ENCODE data around the gene LDAF1.
A peak's percentile ranks its signal among the peaks of the same experiment; 100 is the strongest.
"Not testable (repeated sequence)": the region's sequence is repeated elsewhere in the genome, so short reads cannot be mapped to it uniquely, and the experiment has no call there.

LDAF1 gene

DNA sequence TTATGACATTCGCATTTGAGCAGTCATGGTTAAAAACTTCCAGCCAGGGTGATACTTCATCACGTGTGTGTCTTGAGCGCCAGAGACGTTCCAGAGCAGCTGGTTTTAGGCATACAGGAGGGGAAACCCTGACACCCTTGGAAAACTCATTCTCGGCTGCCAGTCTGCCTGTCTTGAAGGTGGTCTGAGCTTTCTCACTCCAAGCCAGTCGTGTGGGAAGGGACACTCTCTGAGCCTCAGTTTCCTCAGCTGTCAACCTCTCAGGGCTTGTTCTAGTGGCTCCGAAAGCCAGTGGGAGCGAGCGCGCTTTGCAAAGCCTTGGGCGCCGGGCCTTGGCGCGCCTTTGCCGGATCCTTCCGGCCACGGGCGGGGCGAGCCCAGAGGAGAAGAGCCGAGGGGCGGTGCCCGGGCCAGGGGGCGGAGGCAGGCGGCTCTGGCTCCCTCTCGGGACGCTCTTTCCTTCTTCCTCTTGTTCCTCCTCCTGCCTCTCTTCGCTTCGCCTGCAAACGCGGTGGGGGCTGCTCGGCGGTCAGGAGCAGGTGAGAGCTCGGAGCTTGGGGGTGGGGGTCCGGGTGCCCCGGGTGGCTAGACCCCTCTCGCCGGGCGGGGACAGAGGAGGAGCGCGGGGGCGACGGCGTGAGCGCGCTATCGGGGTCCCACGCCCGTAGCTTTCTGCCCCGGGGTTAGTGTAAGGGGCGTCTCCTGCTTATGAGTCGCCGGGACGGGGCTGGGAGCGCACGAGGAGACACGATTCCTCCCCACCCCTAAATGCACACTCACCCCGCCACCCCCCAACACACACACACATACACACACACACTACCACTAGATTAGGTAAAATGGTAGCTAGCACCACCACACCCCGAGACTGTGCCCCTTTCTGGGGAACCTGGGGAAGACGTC lies at the start of gene LDAF1:
TSS of gene LDAF1 (plus strand) at position 467 of the 903 bp plus-strand sequence. CDS start 2,509 bp downstream, outside the sequence.
- TF ChIP-seq JUND (IDR thresholded peaks at IDR 0.05; ENCODE audit: low read depth) = no peak
- in situ Hi-C loops (cut with HindIII; ENCODE audit: low pct_unique_long_range_greater_than_20kb, low sequenced_read_pairs) = no loop called here
- peak; percentile 75 to 89 for DNase-seq (ENCODE audit: low read depth in 1 of 2, low spot score in 1 of 2)

DNA sequence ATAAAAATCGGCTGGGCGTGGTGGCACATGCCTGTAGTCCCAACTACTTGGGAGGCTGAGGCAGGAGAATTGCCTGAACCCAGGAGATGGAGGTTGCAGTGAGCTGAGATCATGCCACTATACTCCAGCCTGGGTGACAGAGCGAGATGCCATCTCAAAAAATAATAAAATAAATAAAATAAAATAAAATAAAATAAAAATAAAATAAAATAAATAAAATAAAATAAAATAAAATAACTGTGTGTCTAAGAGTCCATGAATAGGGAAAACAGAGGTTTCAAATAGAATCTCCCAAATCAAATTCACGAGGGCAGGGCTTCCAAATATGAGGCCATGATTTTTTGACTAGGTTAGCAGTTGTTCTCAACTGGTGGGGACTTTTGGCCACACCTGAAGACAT lies 42.9 kb upstream of the LDAF1 start:
- in situ Hi-C loops (cut with HindIII; ENCODE audit: low pct_unique_long_range_greater_than_20kb, low sequenced_read_pairs); DNase-seq (ENCODE audit: low read depth in 1 of 2, low spot score in 1 of 2): not testable (repeated sequence)

DNA sequence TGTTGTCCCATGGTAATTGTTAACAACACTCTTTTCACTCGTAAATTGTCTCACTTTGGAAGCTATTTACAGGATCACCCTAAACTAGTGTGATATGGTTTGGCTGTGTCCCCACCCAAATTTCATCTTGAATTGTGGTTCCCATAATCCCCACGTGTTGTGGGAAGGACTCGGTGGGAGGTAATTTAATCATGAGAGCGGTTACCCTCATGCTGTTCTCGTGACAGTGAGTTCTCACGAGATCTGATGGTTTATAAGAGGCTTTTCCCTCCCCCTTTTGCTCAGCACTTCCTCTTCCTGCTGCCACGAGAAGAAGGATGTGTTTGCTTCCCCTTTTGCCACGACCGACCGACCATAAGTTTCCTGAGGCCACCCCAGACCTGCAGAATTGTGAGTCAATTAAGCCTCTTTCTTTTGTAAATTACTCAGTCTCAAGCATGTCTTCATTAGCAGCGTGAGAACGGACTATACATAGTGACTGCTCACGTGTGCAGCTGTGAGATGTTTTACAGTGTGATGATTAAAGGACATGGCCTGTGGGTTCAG lies 42.3 kb upstream of the LDAF1 start:
- DNase-seq (ENCODE audit: low read depth in 1 of 2, low spot score in 1 of 2) = no peak
- in situ Hi-C loops (cut with HindIII; ENCODE audit: low pct_unique_long_range_greater_than_20kb, low sequenced_read_pairs) = no loop called here
- no peak for TF ChIP-seq JUND (IDR thresholded peaks at IDR 0.05; ENCODE audit: low read depth)

DNA sequence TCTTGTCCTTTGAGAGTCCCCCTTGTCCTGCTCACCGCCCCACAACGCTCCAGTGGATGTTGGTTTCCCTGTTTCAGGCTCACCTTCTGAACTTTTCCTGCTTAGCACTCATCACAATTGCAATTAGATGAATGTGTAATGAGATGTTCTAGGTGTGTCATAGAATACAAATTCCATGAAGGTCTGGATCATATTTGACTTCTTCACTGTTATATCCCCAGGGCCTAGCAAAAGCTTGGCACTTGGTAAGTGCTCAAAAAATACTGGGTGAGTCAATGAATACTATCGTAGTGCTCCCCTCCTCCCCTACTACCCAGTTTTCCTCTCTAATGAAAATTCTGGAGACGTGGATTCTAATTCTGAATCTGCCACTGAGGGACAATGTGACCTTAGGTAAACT lies 40.9 kb upstream of the LDAF1 start:
- TF ChIP-seq JUND (IDR thresholded peaks at IDR 0.05; ENCODE audit: low read depth) = no peak
- DNase-seq (ENCODE audit: low read depth in 1 of 2, low spot score in 1 of 2) = no peak
- in situ Hi-C loops (cut with HindIII; ENCODE audit: low pct_unique_long_range_greater_than_20kb, low sequenced_read_pairs) = no loop called here

DNA sequence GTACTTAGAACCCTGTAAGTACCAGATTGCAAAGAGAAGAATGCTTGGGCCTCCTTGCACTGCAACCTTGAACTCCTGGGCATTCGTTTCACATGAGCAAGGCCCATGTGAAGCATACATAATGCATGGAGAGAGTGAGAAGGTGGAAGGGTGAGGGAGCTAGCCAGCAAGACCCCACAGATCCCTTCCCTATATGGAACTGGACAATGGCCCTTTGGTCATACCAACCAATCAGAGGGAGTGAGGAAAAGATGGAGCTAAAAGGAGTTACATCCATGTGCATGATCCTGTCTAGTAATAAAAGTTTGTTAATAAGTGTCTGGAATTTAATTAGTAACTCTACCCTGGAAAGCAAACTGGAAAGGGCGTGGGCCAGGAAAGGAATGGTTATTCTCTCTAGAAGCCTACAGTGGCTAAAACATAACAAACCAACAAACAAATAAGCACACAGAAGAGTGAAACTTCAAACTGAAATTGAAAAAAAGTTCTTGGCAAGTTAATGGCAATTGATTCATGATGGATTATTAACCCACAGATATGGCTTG lies 37.4 kb upstream of the LDAF1 start:
- DNase-seq (ENCODE audit: low read depth in 1 of 2, low spot score in 1 of 2) = no peak
- in situ Hi-C loops (cut with HindIII; ENCODE audit: low pct_unique_long_range_greater_than_20kb, low sequenced_read_pairs) = no loop called here
- TF ChIP-seq JUND (IDR thresholded peaks at IDR 0.05; ENCODE audit: low read depth) = no peak

DNA sequence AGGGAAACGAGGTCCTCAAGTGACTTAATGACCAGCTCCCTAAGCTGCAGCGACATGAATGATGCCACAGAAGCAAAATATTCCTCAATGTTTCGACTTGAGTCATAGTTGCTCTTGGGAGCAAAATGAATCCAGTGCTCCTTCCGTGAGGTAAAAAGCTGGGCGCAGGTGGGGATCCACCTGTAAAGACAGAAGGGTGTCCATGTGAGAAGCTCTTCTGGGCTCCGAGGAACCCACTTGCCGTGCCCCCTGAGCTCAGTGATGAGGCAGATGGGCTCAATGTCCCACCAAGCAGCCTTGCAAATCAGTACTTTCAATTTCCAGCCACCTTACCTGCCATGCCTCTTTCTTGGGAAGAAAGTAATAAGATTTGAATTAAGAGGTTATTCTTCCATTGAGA lies 33.3 kb upstream of the LDAF1 start:
- TF ChIP-seq JUND (IDR thresholded peaks at IDR 0.05; ENCODE audit: low read depth) = no peak
- no peak for DNase-seq (ENCODE audit: low read depth in 1 of 2, low spot score in 1 of 2)
- in situ Hi-C loops (cut with HindIII; ENCODE audit: low pct_unique_long_range_greater_than_20kb, low sequenced_read_pairs) = no loop called here

DNA sequence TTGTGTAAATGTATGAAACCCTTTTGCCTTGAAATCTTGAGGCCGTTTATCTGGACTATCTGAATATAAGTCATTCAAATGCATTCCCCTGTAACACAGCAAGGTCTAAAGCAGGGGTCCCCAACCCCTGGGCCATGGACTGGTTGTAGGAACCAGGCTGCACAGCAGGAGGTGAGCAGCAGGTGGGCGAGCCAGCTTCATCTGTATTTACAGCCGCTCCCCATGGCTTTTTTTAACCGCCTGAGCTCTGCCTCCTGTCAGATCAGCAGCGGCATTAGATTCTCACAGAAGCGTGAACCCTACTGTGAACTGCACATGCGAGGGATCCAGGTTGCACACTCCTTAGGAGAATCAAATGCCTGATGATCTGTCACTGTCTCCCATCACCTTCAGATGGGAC lies 32.0 kb upstream of the LDAF1 start:
- in situ Hi-C loops (cut with HindIII; ENCODE audit: low pct_unique_long_range_greater_than_20kb, low sequenced_read_pairs) = no loop called here
- no peak for TF ChIP-seq JUND (IDR thresholded peaks at IDR 0.05; ENCODE audit: low read depth)
- DNase-seq (ENCODE audit: low read depth in 1 of 2, low spot score in 1 of 2) = no peak

DNA sequence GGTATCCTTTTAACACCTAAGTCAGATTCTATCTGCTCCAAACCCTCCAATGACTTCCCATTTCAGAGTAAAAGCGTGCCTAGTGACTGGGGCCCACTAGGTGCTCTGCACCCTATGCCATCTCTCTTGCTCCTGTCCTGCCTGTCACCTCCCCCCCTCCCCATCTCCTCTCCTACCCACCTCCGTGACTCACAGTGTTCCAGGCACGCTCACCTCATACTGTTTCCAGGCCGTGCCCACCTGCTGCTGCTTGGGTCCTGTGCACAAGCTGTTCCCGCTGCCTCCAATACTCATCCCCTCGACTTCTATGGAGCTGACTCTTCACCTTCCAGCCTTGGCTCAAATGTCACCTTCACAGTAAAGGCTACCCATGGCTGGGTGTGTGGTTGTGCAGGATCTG lies 29.5 kb upstream of the LDAF1 start:
- in situ Hi-C loops (cut with HindIII; ENCODE audit: low pct_unique_long_range_greater_than_20kb, low sequenced_read_pairs) = no loop called here
- TF ChIP-seq JUND (IDR thresholded peaks at IDR 0.05; ENCODE audit: low read depth) = no peak
- no peak for DNase-seq (ENCODE audit: low read depth in 1 of 2, low spot score in 1 of 2)

DNA sequence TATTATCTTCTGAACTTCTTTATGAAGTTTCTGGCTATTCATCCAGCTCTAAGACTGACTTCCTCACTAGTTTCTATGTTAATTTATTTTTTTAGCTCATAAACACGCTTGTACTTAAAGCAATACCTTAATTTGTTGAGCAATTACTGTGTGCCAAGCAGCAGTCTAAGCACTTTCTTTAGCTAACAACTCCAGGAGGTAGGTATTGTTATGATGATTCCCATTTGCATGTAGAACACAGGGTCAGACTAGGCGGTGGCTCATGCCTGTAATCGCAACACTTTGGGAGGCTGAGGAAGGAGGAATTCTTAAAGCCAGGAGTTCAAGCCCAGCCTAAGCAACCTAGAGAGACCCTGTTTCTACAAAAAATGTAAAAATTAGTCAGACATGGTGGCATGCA lies 27.7 kb upstream of the LDAF1 start:
- TF ChIP-seq JUND (IDR thresholded peaks at IDR 0.05; ENCODE audit: low read depth) = no peak
- in situ Hi-C loops (cut with HindIII; ENCODE audit: low pct_unique_long_range_greater_than_20kb, low sequenced_read_pairs) = no loop called here
- no peak for DNase-seq (ENCODE audit: low read depth in 1 of 2, low spot score in 1 of 2)

DNA sequence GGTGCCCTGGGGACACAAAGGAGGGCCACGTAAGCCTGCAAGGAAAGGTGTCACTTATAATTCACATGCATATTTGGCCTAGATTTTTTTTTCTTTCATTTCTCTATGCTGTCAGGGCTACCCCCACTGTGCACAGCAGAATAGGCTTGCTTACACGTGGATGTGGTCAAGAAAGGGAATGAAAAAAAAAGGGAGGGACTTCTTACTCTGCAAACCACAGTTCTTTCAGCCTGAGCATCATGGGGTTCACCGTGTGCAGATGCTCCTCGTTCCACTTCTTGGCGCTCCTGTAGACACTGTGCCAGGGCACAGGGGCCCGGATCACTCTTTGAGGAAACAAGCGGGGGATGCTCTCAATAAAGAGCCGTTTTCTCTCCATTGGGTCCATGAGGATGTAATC lies 24.4 kb upstream of the LDAF1 start:
- no peak for TF ChIP-seq JUND (IDR thresholded peaks at IDR 0.05; ENCODE audit: low read depth)
- in situ Hi-C loops (cut with HindIII; ENCODE audit: low pct_unique_long_range_greater_than_20kb, low sequenced_read_pairs) = no loop called here
- no peak for DNase-seq (ENCODE audit: low read depth in 1 of 2, low spot score in 1 of 2)

DNA sequence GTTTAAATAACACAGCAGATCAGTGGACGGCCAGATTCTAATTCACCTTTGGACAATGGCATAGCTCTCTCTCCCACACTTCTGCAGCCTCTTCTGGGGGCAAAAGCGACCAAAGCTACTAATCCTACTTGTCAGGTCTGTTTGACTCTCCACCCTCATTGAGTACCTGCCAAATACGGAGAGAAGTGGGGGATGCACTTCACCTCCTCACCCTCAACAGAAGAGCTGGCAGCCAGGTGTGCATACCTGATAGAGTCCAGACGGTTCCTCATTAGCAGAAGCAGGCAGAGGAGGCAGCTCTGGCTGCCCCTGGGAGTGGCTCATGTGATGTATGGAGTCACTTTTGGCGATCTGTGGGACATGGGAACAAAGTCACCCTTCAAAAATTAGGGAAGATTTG lies 12.7 kb upstream of the LDAF1 start:
- no peak for DNase-seq (ENCODE audit: low read depth in 1 of 2, low spot score in 1 of 2)
- TF ChIP-seq JUND (IDR thresholded peaks at IDR 0.05; ENCODE audit: low read depth) = no peak
- in situ Hi-C loops (cut with HindIII; ENCODE audit: low pct_unique_long_range_greater_than_20kb, low sequenced_read_pairs) = no loop called here

DNA sequence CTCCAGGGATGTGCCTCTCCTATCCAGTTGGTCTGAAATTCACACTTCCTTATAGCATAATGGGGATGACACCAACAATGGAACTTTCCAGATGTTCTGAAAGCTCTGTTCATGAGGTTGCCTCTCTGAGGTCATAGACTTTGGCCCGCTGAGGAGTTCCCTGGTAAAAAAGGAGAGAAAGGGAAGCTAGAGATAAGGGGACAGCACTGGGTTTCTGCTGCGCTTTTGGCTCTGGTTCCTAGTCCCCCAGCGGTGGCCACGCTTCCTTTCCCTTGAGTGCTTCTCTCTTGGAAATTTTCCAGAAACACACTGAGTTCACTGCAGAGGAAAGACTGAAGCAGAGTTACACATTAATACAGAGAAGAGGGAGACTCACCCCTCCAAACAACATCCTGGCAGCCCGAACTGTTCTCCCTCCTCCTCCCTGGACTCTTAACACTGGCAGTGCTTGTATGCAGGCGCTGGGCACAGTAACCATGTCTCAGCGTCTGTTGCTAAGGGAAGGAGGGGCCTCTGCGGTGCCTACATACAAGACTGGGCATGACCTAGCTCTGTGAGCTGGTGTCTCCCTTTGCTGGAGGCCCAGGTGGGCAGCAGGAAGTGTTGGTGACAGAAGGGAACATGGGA lies 8.0 kb upstream of the LDAF1 start, which contains the start of gene DNAH3:
TSS of gene DNAH3 (minus strand) at position 472 of the 627 bp plus-strand sequence. CDS start 527 bp downstream, outside the sequence.
- no peak for TF ChIP-seq JUND (IDR thresholded peaks at IDR 0.05; ENCODE audit: low read depth)
- DNase-seq (ENCODE audit: low read depth in 1 of 2, low spot score in 1 of 2) = no peak
- in situ Hi-C loops (cut with HindIII; ENCODE audit: low pct_unique_long_range_greater_than_20kb, low sequenced_read_pairs) = no loop called here

DNA sequence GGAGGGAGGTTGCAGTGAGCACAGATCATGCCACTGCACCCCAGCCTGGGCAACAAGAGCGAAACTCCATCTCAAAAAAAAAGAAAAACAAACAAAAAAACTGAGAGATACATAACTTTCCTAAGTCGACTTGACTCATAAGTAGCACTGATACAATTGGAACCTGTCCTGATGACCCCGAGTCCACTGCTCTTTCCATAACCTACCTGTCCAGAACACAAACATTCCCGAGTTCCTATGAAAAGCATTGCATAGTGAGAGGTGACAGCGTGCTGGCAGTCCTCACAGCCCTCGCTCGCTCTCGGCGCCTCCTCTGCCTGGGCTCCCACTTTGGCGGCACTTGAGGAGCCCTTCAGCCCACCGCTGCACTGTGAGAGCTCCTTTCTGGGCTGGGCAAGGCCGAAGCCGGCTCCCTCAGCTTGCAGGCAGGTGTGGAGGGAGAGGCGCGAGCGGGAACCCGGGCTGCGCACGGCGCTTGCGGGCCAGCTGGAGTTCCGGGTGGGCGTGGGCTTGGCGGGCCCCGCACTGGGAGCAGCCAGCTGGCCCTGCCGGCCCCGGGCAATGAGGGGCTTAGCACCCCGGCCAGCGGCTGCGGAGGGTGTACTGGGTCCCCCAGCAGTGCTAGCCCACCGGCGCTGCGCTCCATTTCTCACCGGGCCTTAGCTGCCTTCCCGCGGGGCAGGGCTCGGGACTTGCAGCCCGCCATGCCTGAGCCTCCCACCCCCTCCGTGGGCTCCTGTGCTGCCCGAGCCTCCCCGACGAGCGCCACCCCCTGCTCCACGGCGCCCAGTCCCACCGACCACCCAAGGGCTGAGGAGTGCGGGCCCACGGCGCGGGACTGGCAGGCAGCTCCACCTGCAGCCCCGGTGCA lies 6.1 kb upstream of the LDAF1 start:
- DNase-seq (ENCODE audit: low read depth in 1 of 2, low spot score in 1 of 2); in situ Hi-C loops (cut with HindIII; ENCODE audit: low pct_unique_long_range_greater_than_20kb, low sequenced_read_pairs): not testable (repeated sequence)

DNA sequence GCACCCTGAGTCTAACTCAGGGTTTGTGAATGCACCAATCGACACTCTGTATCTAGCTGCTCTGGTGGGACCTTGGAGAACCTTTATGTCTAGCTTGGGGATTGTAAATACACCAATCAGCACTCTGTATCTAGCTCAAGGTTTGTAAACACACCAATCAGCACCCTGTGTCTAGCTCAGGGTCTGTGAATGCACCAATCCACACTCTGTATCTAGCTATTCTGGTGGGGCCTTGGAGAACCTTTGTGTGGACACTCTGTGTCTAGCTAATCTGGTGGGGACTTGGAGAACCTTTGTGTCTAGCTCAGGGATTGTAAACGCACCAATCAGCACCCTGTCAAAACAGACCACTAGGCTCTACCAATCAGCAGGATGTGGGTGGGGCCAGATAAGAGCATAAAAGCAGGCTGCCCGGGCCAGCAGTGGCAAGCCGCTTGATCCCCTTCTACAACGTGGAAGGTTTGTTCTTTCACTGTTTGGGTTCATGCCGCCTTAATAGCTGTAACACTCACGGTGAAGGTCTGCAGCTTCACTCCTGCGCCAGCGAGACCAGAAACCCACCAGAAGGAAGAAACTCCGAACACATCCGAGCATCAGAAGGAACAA lies 5.2 kb upstream of the LDAF1 start:
- in situ Hi-C loops (cut with HindIII; ENCODE audit: low pct_unique_long_range_greater_than_20kb, low sequenced_read_pairs) = not testable (repeated sequence)

DNA sequence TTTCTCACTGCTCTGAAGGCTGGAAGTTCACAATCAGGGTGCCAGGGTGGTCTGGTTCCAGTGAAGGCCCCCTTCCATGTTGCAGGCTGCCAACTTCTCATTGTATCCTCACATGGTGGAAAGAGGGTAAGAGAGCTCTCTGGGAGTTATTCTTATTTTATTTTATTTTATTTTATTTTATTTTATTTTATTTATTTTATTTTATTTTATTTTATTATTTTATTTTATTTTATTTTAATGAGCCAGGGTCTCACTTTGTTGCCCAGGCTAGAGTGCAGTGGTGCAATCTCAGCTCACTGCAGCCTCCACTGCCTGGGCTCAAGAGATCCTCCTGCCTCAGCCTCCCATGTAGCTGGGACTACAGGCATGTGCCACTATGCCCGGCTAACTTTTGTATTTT lies 2.5 kb upstream of the LDAF1 start:
- in situ Hi-C loops (cut with HindIII; ENCODE audit: low pct_unique_long_range_greater_than_20kb, low sequenced_read_pairs) = not testable (repeated sequence)

More for the DNA sequence above, 5.2 kb upstream of the LDAF1 start:
- not testable (repeated sequence) for DNase-seq (ENCODE audit: low read depth in 1 of 2, low spot score in 1 of 2)

More for the DNA sequence above, 2.5 kb upstream of the LDAF1 start:
- DNase-seq (ENCODE audit: low read depth in 1 of 2, low spot score in 1 of 2) = not testable (repeated sequence)
